ENCODE data around the gene DAGLA.

DNA sequence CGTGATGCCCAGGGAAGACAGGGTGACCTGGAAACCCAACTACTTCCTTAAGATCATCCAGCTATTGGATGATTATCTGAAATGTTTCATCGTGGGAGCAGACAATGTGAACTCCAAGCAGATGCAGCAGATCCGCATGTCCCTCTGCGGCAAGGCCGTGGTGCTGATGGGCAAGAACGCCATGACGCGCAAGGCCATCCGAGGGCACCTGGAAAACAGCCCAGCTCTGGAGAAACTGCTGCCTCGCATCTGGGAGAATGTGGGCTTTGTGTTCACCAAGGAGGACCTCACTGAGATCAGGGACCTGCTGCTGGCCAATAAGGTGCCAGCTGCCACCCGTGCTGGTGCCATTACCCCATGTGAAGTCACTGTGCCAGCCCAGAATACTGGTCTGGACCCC, 43.5 kb upstream of the DAGLA start:
- TF ChIP-seq FOXP2 (optimal IDR thresholded peaks at IDR 0.05; ENCODE audit: control extremely low read depth, extremely low read length, insufficient read depth) (no peak), POLR2AphosphoS5 (IDR thresholded peaks at IDR 0.05; ENCODE audit: borderline replicate concordance, low read depth, low read length) (no peak)

Data from SK-N-MC (cell line).